NOMO-1 treated with DMSO at 0.1 percent for 48 hours (cell line): Measurements from ENCODE around the gene AGO4.
"Not testable (repeated sequence)": the region's sequence is repeated elsewhere in the genome, so short reads cannot be mapped to it uniquely, and the experiment has no call there.

Source experiments
- DNase-seq: peaks from one replicate; lab custom pipeline; 2025; ENCODE audit not compliant: unreplicated experiment; lab: John Stamatoyannopoulos, UW

Gene AGO4

GRCh38 chr1:35863881-35864625 is 56.2 kb downstream of the AGO4 start:
- DNase-seq = peak; percentile 33

- DNase-seq = no peak
Observed at GRCh38 chr1:35864813-35865212, 57.0 kb downstream of the AGO4 start.

- peak; percentile 85 for DNase-seq
Observed at GRCh38 chr1:35866991-35867390, 59.2 kb downstream of the AGO4 start.

- not testable (repeated sequence) for DNase-seq
Observed at GRCh38 chr1:35869245-35869950, 61.6 kb downstream of the AGO4 start.

GRCh38 chr1:35870651-35871309 is 63.0 kb downstream of the AGO4 start:
- DNase-seq = no peak

- no peak for DNase-seq
Observed at GRCh38 chr1:35873243-35873750, 65.5 kb downstream of the AGO4 start.

GRCh38 chr1:35874115-35874514 is 66.3 kb downstream of the AGO4 start:
- not testable (repeated sequence) for DNase-seq

- no peak for DNase-seq
Observed at GRCh38 chr1:35876988-35877387, 69.2 kb downstream of the AGO4 start.

GRCh38 chr1:35881850-35882273 is 74.0 kb downstream of the AGO4 start:
- DNase-seq = no peak

GRCh38 chr1:35882586-35882944 is 74.7 kb downstream of the AGO4 start:
- no peak for DNase-seq

- DNase-seq = peak; percentile 91
Observed at GRCh38 chr1:35882945-35883634, 75.3 kb downstream of the AGO4 start, which contains the start of gene AGO1. Gene AGO1 (plus strand): TSS chr1:35883209. CDS start chr1:35883422, 213 bp downstream.

GRCh38 chr1:35883635-35884101 is 75.9 kb downstream of the AGO4 start:
- DNase-seq = no peak

GRCh38 chr1:35884934-35885333 is 77.1 kb downstream of the AGO4 start:
- no peak for DNase-seq

- no peak for DNase-seq
Observed at GRCh38 chr1:35885961-35886558, 78.2 kb downstream of the AGO4 start.

- DNase-seq = peak; percentile 51
Observed at GRCh38 chr1:35886577-35887431, 79.0 kb downstream of the AGO4 start.

- DNase-seq = no peak
Observed at GRCh38 chr1:35887508-35887907, 79.7 kb downstream of the AGO4 start.

- no peak for DNase-seq
Observed at GRCh38 chr1:35888255-35888654, 80.4 kb downstream of the AGO4 start.

- peak; percentile 17 for DNase-seq
Observed at GRCh38 chr1:35888981-35889380, 81.2 kb downstream of the AGO4 start.

GRCh38 chr1:35893051-35893879 is 85.4 kb downstream of the AGO4 start:
- no peak for DNase-seq
